GM21529 (cell line): Measurements from ENCODE around the gene PRR7.

Experiments
- ATAC-seq: cut with Tn5 transposase; IDR thresholded peaks from one replicate; pipeline ENCODE4 v1.9.1; 2021; ENCODE audit not compliant: unreplicated experiment

PRR7 gene

GRCh38 chr5:177497292-177498012 lies 50.8 kb downstream of the PRR7 start, which contains the start of gene PDLIM7:
Gene PDLIM7 (minus strand): TSS chr5:177497604. CDS start chr5:177496512, 1,092 bp downstream.
- ATAC-seq, result peak; percentile 73

- ATAC-seq, result peak; percentile 10
Measured at GRCh38 chr5:177498013-177498787, 51.6 kb downstream of the PRR7 start.

DNA sequence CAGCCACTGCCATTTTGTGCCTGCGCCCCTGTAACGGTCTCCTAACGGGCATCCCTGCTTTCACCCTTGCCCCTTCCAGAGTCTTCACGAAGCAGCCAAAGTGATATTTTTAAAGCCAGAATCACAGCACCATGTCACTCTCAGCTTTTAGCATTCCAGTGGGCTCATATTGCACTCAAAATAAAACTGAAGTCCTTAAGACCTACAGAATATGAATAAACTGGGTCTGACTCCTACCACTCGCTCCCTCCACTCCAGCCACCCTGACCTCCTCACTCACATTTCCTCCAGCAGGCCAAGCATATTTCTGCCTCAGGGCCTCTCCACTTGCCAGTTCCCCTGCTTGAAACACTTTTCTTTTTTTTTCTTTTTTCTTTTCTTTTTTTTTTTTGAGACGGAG lies 53.2 kb downstream of the PRR7 start:
- ATAC-seq, result no peak

GRCh38 chr5:177500685-177501522 lies 54.3 kb downstream of the PRR7 start:
- ATAC-seq, result peak; percentile 28

GRCh38 chr5:177501874-177502678 lies 55.5 kb downstream of the PRR7 start:
- no peak for ATAC-seq

DNA sequence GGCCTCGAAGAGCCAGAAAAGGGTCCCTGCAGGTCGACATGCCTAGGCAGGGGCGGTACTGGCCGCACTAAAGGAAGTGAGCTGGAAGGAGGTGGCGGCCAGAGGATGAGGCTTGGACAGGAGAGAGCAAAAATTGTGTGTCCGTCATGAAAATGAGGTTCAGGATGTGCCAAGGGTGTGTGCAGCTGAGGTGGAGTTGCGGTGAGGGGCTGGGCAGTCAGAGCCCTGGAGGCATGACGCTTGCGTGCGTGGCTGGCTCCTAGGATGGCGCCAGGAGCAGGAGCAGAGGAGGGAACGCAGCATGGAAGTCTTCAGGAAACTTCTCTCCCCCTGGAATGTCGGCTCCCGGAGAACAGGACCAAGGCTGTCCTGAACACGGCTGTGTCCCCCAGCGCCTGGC lies 56.3 kb downstream of the PRR7 start:
- ATAC-seq, result no peak

DNA sequence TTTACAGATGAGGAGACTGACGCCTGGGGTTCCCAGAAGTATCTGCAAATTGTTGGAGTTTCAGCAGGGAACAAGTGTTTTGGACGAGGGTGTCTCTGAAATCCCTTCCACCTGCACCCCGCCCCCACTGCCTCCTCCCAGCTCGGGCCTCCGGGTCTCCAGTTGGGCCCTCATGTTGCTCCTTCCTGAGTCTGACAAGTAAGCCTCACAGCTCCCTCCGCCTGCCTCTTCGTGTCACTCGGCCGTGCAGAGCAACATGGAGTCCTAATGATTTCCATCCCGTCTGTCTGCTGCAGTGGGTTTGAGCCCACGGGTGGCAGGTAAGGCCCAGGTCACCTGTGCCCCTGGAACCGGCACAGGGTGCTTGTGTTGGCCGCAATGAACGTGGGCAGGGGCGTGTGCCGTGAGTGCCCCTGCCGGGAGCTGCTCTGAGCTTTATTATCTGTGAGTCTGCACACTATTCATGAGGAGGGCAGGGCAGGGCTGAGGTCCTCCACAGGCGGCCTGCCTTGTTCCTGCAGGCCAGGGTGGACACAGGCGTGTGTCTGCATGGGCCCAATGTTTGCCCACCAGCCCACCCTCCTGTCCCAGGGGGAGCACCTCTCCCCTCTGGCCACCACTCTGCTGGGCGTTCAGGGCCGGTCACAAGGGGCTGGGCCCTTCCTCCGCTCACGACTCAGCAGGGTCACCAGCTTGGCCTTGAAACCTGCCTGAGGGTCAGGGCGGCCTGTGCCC lies 56.9 kb downstream of the PRR7 start:
- no peak for ATAC-seq

DNA sequence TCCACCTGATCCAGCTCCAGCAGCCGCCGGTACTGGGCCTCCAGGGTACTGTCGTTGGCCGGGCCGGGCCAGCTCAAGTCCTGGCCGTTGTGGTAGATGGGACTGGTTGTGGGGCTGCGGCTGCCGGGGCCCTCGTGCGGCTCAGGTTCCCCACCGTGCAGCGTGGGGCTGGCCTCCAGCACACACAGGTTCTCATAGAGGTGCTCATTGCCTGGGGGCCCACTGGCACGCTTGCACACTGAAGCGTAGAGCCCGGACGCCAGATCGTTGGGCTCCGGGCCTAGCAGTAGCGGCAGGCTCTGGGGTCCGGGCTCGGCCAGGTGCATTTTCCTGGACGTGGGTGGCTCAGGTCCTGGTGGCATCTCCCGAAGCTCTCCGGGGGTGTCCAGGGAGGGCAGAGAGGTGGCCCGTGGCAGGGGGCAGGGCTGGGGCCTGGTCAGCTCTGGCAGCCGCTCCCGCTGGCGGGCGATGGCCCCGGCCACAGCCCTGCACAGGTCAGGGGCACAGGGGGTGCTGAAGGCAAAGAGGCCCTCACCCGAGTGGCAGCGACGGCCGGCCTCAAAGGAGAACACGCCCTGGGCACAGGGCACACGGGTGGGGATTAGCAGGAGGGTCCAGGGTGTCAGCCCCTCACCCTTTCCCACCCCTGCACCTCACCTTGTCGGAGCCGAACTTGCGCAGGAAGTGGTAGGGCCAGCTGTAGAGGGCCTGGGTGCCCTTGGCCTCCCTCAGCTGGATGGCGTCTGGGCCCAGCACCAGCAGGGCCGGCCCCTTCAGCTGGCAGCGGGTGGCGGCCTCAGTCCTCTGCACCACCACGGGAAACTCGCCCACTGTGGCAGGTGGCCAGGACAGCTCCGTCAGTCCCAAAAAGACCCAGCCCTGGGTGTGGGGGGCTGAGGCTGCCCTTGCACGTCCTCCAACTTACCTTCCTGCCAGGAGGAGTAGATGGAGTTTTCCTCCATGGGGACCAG lies 57.8 kb downstream of the PRR7 start:
- ATAC-seq, result no peak

GRCh38 chr5:177505075-177505474 lies 58.5 kb downstream of the PRR7 start:
- ATAC-seq, result no peak
